HG03039 (cell line): ENCODE results near the gene GMPS.

Experiments
- ATAC-seq: cut with Tn5 transposase; IDR thresholded peaks from one replicate; pipeline ENCODE4 v1.9.1; 2021; ENCODE audit warnings: mild to moderate bottlenecking, moderate library complexity; ENCODE audit not compliant: unreplicated experiment

GMPS gene

GRCh38 chr3:155989536-155989935 is 119.1 kb downstream of the GMPS start:
- ATAC-seq, result no peak

GRCh38 chr3:155991212-155991611 is 120.8 kb downstream of the GMPS start:
- ATAC-seq, result no peak

GRCh38 chr3:155991847-155992246 is 121.4 kb downstream of the GMPS start:
- ATAC-seq, result no peak
